Smooth muscle cell (in vitro differentiated cells): ENCODE results near the gene ANKRD13B. TPM values are rescaled to one million over a fixed set of nuclear protein-coding genes. Genes with fewer than 3 reads are reported as not detected.
A peak's percentile ranks its signal among the peaks of the same experiment; 100 is the strongest.

Experiments used
- DNase-seq: peaks from one replicate; lab custom pipeline; 2025; ENCODE audit not compliant: unreplicated experiment; lab: John Stamatoyannopoulos, UW
- H2AFZ ChIP-seq: fragments of 200-600 bp; sonication (generic); 2 replicates; pipeline ENCODE4 v1.6.0; 2016; ENCODE audit warnings: antibody characterized with exemption, low read depth, mild to moderate bottlenecking
- H3F3A ChIP-seq: fragments of 200-600 bp; sonication (generic); 2 replicates; pipeline ENCODE4 v1.6.0; 2017; ENCODE audit warnings: antibody characterized with exemption, low read depth
- H3K27ac ChIP-seq: fragments of 200-600 bp; sonication (generic); 2 replicates; pipeline ENCODE4 v1.5.1; 2016; ENCODE audit warnings: low read depth, mild to moderate bottlenecking
- H3K27me3 ChIP-seq: fragments of 200-600 bp; sonication (generic); 2 replicates; pipeline ENCODE4 v1.6.1; 2016; ENCODE audit warnings: low read depth, mild to moderate bottlenecking
- H3K36me3 ChIP-seq: fragments of 200-600 bp; sonication (generic); 2 replicates; pipeline ENCODE4 v1.5.1; 2016; ENCODE audit warnings: low read depth
- H3K4me1 ChIP-seq: fragments of 200-600 bp; sonication (generic); 2 replicates; pipeline ENCODE4 v1.5.1; 2016; ENCODE audit warnings: low read depth
- H3K4me2 ChIP-seq: fragments of 200-600 bp; sonication (generic); 2 replicates; pipeline ENCODE4 v1.6.0; 2016; ENCODE audit warnings: mild to moderate bottlenecking
- H3K4me3 ChIP-seq: fragments of 200-600 bp; sonication (generic); 2 replicates; pipeline ENCODE4 v1.5.1; 2016; ENCODE audit warnings: mild to moderate bottlenecking
- H3K79me2 ChIP-seq: fragments of 200-600 bp; sonication (generic); 2 replicates; pipeline ENCODE4 v1.6.0; 2016; ENCODE audit warnings: low read depth, mild to moderate bottlenecking
- H3K9ac ChIP-seq: fragments of 200-600 bp; sonication (generic); 2 replicates; pipeline ENCODE4 v1.6.0; 2016; ENCODE audit warnings: low read depth
- H3K9me3 ChIP-seq: fragments of 200-600 bp; sonication (generic); replicated peaks from 2 replicates; pipeline ENCODE4 v1.5.1; 2016; ENCODE audit warnings: low read depth
- H4K20me1 ChIP-seq: fragments of 200-600 bp; sonication (generic); 2 replicates; pipeline ENCODE4 v1.6.0; 2016; ENCODE audit warnings: low read depth
- WGBS: methylation state at CpG from one replicate; pipeline ENCODE4 v1.1.7; 2016; ENCODE audit warnings: low lambda C conversion rate; 5-methylcytosine and 5-hydroxymethylcytosine counted together
- polyA plus RNA-seq: library from polyadenylated mRNA; unstranded; fragments of >200 nt; fragmentation: Nextera tagmentation; extraction: Ambion mirVana; gene quantifications from 2 replicates; pipeline ENCODE4 v1.2.1, GENCODE V29; 2016
- small RNA-seq: library from RNA; depleted of rRNA; stranded (forward); fragments of <200 nt; gene quantifications from one replicate; pipeline ENCODE3, GENCODE V24; 2014
- total RNA-seq: library from RNA; depleted of rRNA; stranded (reverse); fragments of >200 nt; gene quantifications from 2 replicates; pipeline ENCODE4 v1.2.3, GENCODE V29; 2014
- TF ChIP-seq, protein P1 (sequence below): fragments of 200-600 bp; sonication (generic); IDR thresholded peaks from 2 replicates; pipeline ENCODE4 v1.5.1; 2017; ENCODE audit warnings: borderline replicate concordance, mild to moderate bottlenecking, antibody characterized with exemption; ENCODE audit not compliant: insufficient read depth, poor library complexity, severe bottlenecking

The ANKRD13B gene
- total and polyA plus RNA-seq, 2 experiments from 2014 or later = 3.6 to 6.8 TPM

GRCh38 chr17:29663155-29663554 lies 70.2 kb downstream of the ANKRD13B start:
- no peak overlapping the region for H3K9ac ChIP-seq
- no peak overlapping the region for H2AFZ ChIP-seq
- H3K4me2 ChIP-seq = peak overlapping the region; percentile 63
- H3F3A ChIP-seq = peaks cover 10% of the 10 kb centered on the region
- H3K4me1 ChIP-seq = peaks cover 17% of the 10 kb centered on the region
- H3K36me3 ChIP-seq = no peaks in the 10 kb centered on the region
- WGBS = 3% methylated on average over 1 of the region's 1 CpG
- H3K27me3 ChIP-seq = no peaks in the 10 kb centered on the region
- TF ChIP-seq, protein P1, sequence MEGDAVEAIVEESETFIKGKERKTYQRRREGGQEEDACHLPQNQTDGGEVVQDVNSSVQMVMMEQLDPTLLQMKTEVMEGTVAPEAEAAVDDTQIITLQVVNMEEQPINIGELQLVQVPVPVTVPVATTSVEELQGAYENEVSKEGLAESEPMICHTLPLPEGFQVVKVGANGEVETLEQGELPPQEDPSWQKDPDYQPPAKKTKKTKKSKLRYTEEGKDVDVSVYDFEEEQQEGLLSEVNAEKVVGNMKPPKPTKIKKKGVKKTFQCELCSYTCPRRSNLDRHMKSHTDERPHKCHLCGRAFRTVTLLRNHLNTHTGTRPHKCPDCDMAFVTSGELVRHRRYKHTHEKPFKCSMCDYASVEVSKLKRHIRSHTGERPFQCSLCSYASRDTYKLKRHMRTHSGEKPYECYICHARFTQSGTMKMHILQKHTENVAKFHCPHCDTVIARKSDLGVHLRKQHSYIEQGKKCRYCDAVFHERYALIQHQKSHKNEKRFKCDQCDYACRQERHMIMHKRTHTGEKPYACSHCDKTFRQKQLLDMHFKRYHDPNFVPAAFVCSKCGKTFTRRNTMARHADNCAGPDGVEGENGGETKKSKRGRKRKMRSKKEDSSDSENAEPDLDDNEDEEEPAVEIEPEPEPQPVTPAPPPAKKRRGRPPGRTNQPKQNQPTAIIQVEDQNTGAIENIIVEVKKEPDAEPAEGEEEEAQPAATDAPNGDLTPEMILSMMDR = no peak
- no peak for DNase-seq
- peak overlapping the region; percentile 94 for H3K27ac ChIP-seq
- no peaks in the 10 kb centered on the region for H3K79me2 ChIP-seq
- no peaks in the 10 kb centered on the region for H3K9me3 ChIP-seq
- H3K4me3 ChIP-seq = no peak overlapping the region
- no peaks in the 10 kb centered on the region for H4K20me1 ChIP-seq

Small RNA genes within 50 kb of the gene (small RNA-seq; reads per million reads assigned to genes)
- not detected for gene RNU6-920P

Other genes with a start within 250 kb of the ANKRD13B start
- gene TAOK1, start 202.8 kb upstream of the ANKRD13B start, total RNA-seq = 58.7 and 76.8 TPM in 2 replicates
- gene TAOK1, start 202.8 kb upstream of the ANKRD13B start, polyA plus RNA-seq = 4.7 and 4.9 TPM in 2 replicates
- gene ABHD15, start 26.1 kb upstream of the ANKRD13B start, total RNA-seq = 5.0 and 7.0 TPM in 2 replicates
- 6.4 and 7.4 TPM in 2 replicates for gene ABHD15, start 26.1 kb upstream of the ANKRD13B start, polyA plus RNA-seq
- 35.4 and 50.7 TPM in 2 replicates for gene TP53I13, start 24.4 kb upstream of the ANKRD13B start, total RNA-seq
- gene TP53I13, start 24.4 kb upstream of the ANKRD13B start, polyA plus RNA-seq = 105 and 107 TPM in 2 replicates
- gene GIT1, start 3.5 kb upstream of the ANKRD13B start, total RNA-seq = 12.7 and 17.6 TPM in 2 replicates
- gene GIT1, start 3.5 kb upstream of the ANKRD13B start, polyA plus RNA-seq = 23.0 and 34.7 TPM in 2 replicates
- gene CORO6, start 29.8 kb downstream of the ANKRD13B start, total RNA-seq = 2.4 and 6.2 TPM in 2 replicates
- gene CORO6, start 29.8 kb downstream of the ANKRD13B start, polyA plus RNA-seq = 2.4 and 2.9 TPM in 2 replicates